Stomach (tissue), 9 donors: ENCODE results near the gene NR3C1. TPM values are rescaled to one million over a fixed set of nuclear protein-coding genes. Genes with fewer than 3 reads are reported as not detected.
A peak's percentile ranks its signal among the peaks of the same experiment; 100 is the strongest.

Experiments used
- DNase-seq, 2 donors: peaks; one replicate each; pipeline versions ENCODE4 v3.0.0 to v3.0.0-alpha.2; 2013 to 2019
- H3K27ac ChIP-seq, 5 donors: fragments of 200-600 bp in 4 of 5; sonication (generic) in 4 of 5; one replicate each; pipeline ENCODE4 v1.5.1; 2013 to 2019; ENCODE audit warnings: mild to moderate bottlenecking in 1 of 5, moderate library complexity in 1 of 5
- H3K27me3 ChIP-seq, 3 donors: fragments of 200-600 bp; sonication (generic); one replicate each; pipeline ENCODE4 v1.5.1; 2017 to 2019; ENCODE audit warnings: mixed run types in 1 of 3
- H3K36me3 ChIP-seq, 4 donors: fragments of 200-600 bp; sonication (generic); 1 replicate in 3 of 4; 2 replicates in 1 of 4; pipeline ENCODE4 v1.5.1; 2016 to 2019
- H3K4me1 ChIP-seq, 4 donors: fragments of 200-600 bp; sonication (generic); one replicate each; pipeline ENCODE4 v1.5.1; 2016 to 2019
- H3K4me3 ChIP-seq, 4 donors: fragments of 200-600 bp; sonication (generic) in 3 of 4; one replicate each; pipeline ENCODE4 v1.5.1; 2016 to 2019; ENCODE audit warnings: mild to moderate bottlenecking in 1 of 4
- H3K9me3 ChIP-seq, 4 donors: fragments of 200-600 bp; sonication (generic); one replicate each; pipeline ENCODE4 v1.5.1; 2016 to 2019
- CTCF ChIP-seq, 7 experiments: fragments of 450-650 bp in 4 of 7; fragments of 200-600 bp in 3 of 7; sonication (generic) in 3 of 7; IDR thresholded peaks; one replicate each; pipeline ENCODE4 v1.5.1; 2016 to 2019; ENCODE audit warnings: antibody characterized with exemption in 7 of 7, control low read depth in 2 of 7, mild to moderate bottlenecking in 1 of 7
- EP300 ChIP-seq: sonication (generic); formaldehyde crosslinking; IDR thresholded peaks from one replicate; pipeline ENCODE4 v1.6.1; 2017; ENCODE audit warnings: antibody characterized with exemption
- POLR2A ChIP-seq, 4 donors: fragments of 450-650 bp; IDR thresholded peaks; one replicate each; pipeline ENCODE4 v1.6.1; 2016; ENCODE audit warnings: antibody characterized with exemption in 4 of 4, control low read depth in 2 of 4, mild to moderate bottlenecking in 1 of 4, moderate library complexity in 1 of 4
- POLR2AphosphoS5 ChIP-seq, 3 donors: sonication (generic); formaldehyde crosslinking; IDR thresholded peaks; one replicate each; pipeline ENCODE4 v1.6.1; 2016; ENCODE audit warnings: antibody characterized with exemption in 3 of 3
- WGBS, 5 donors: extraction: QIAGEN DNeasy Blood & Tissue Kit in 3 of 5; methylation state at CpG; one replicate each; pipeline versions ENCODE4 v1.1.5 to v1.1.7; 2013 to 2018; 5-methylcytosine and 5-hydroxymethylcytosine counted together
- intact Hi-C: fragments of 100-400 bp; cut with DNase I; formaldehyde crosslinking; loops from one replicate; pipeline ENCODE4 v1.15.1; 2023; ENCODE audit warnings: low total_unique reads
- polyA plus RNA-seq, 3 donors: library from polyadenylated mRNA; stranded (reverse); fragments of 200-250 nt; gene quantifications; one replicate each; pipeline ENCODE4 v1.2.3, GENCODE V29; 2013
- total RNA-seq, 5 donors: library from RNA; depleted of rRNA; stranded (reverse); fragments of >200 nt; gene quantifications; one replicate each; pipeline versions ENCODE4 v1.1.0 to v1.2.3, GENCODE V29; 2014 to 2016
- donor health status: healthy with polysubstance abuse.
- donor health status: Bipolar disorder and iron deficiency.
- donor health status: healthy.

NR3C1 gene
- total and polyA plus RNA-seq, 8 donors = 6.4 to 82.8 (median 15.8) TPM

- TF ChIP-seq POLR2AphosphoS5 (IDR thresholded peaks at IDR 0.05) (no peak), POLR2A (IDR thresholded peaks at IDR 0.05) (no peak), CTCF (IDR thresholded peaks at IDR 0.05) (no peak), EP300 (no peak)
- Histone ChIP-seq H3K27me3 (no peaks in the 10 kb centered on the region), H3K9me3 (peaks cover 0 to 6% (median 0%) of the 10 kb centered on the region in 4 donors), H3K4me1 (peaks cover 0 to 41% (median 21%) of the 10 kb centered on the region in 4 donors), H3K36me3 (peaks cover 0 to 67% (median 59%) of the 10 kb centered on the region in 4 donors), H3K4me3 (no peak overlapping the region), H3K27ac (peak overlapping the region in 1 of 5 donors; percentile 10)
- 90 to 98% (median 95%) methylated on average over 7 of the region's 7 CpGs for WGBS, 5 donors
- intact Hi-C loops = no loop called here
- no peak for DNase-seq
These were observed 93.6 kb downstream of the NR3C1 start for GRCh38 chr5:143309661-143310431.

DNA sequence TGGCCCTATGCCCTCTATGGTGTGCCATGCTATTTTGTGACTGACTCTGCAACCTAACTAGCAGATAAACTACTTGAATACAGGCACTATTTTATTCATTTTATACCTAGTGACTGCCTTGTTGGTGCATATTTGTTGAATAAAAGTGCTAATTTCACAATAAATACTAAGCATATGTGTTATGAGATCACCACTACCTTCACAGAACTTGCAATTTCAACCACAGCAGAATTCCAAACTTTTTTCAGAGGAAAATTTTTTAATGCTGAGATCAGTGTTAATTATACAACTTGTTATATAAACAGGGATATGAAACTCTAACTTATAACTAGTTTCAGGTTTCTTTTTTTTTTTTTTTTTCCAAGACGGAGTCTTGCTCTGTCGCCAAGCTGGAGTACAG lies 94.8 kb downstream of the NR3C1 start:
- no peak for DNase-seq
- Histone ChIP-seq H3K9me3 (peaks cover 0 to 7% (median 0%) of the 10 kb centered on the region in 4 donors), H3K4me3 (no peak overlapping the region), H3K27ac (peak overlapping the region in 1 of 5 donors; percentile 10), H3K4me1 (peaks cover 0 to 32% (median 13%) of the 10 kb centered on the region in 4 donors), H3K27me3 (no peaks in the 10 kb centered on the region), H3K36me3 (peaks cover 0 to 68% (median 63%) of the 10 kb centered on the region in 4 donors)
- intact Hi-C loops = no loop called here
- TF ChIP-seq POLR2AphosphoS5 (IDR thresholded peaks at IDR 0.05) (no peak), CTCF (IDR thresholded peaks at IDR 0.05) (no peak), POLR2A (IDR thresholded peaks at IDR 0.05) (no peak), EP300 (no peak)
- WGBS, 5 donors = 82 to 90% (median 83%) methylated on average over 2 of the region's 2 CpGs

GRCh38 chr5:143306040-143306439 lies 97.4 kb downstream of the NR3C1 start:
- Histone ChIP-seq H3K4me3 (no peak overlapping the region), H3K27me3 (no peaks in the 10 kb centered on the region), H3K36me3 (peaks cover 0 to 48% (median 42%) of the 10 kb centered on the region in 4 donors), H3K9me3 (peaks cover 0 to 7% (median 0%) of the 10 kb centered on the region in 4 donors), H3K4me1 (peaks cover 0 to 25% (median 11%) of the 10 kb centered on the region in 4 donors), H3K27ac (no peak overlapping the region)
- TF ChIP-seq EP300 (no peak), CTCF (IDR thresholded peaks at IDR 0.05) (no peak), POLR2AphosphoS5 (IDR thresholded peaks at IDR 0.05) (no peak), POLR2A (IDR thresholded peaks at IDR 0.05) (no peak)
- DNase-seq = no peak
- intact Hi-C loops = no loop called here
- 54 to 68% (median 60%) methylated on average over 2 of the region's 2 CpGs for WGBS, 5 donors

GRCh38 chr5:143304836-143305475 lies 98.5 kb downstream of the NR3C1 start:
- H3K27ac ChIP-seq = no peak overlapping the region
- WGBS, 5 donors = 88 to 100% (median 96%) methylated on average over 2 of the region's 2 CpGs
- H3K4me1 ChIP-seq = peaks cover 0 to 22% (median 10%) of the 10 kb centered on the region in 4 donors
- no peak for DNase-seq
- no peaks in the 10 kb centered on the region for H3K27me3 ChIP-seq
- no peak overlapping the region for H3K4me3 ChIP-seq
- peaks cover 0 to 43% (median 40%) of the 10 kb centered on the region in 4 donors for H3K36me3 ChIP-seq
- TF ChIP-seq POLR2AphosphoS5 (IDR thresholded peaks at IDR 0.05) (no peak), CTCF (IDR thresholded peaks at IDR 0.05) (no peak), EP300 (no peak), POLR2A (IDR thresholded peaks at IDR 0.05) (no peak)
- intact Hi-C loops = no loop called here
- peaks cover 0 to 7% (median 0%) of the 10 kb centered on the region in 4 donors for H3K9me3 ChIP-seq
